MM.1S (cell line): ENCODE data around the gene AIP.

Source experiments
- DNase-seq: peaks from one replicate; pipeline ENCODE4 v3.0.0-alpha.2; 2015
- H2AFZ ChIP-seq: fragments of 300-600 bp; sonication (generic); 2 replicates; pipeline ENCODE4 v1.6.0; 2016; ENCODE audit warnings: antibody characterized with exemption, low read length
- H3F3A ChIP-seq: fragments of 300-600 bp; sonication (generic); 2 replicates; pipeline ENCODE4 v1.6.1; 2016; ENCODE audit warnings: mild to moderate bottlenecking, antibody characterized with exemption, low read length, moderate library complexity, mixed read lengths; ENCODE audit not compliant: insufficient read depth
- H3K27ac ChIP-seq: fragments of 300-600 bp; sonication (generic); 2 replicates; pipeline ENCODE4 v1.5.1; 2016; ENCODE audit warnings: mild to moderate bottlenecking, low read length
- H3K27me3 ChIP-seq: fragments of 300-600 bp; sonication (generic); replicated peaks from 2 replicates; pipeline ENCODE4 v1.6.0; 2016; ENCODE audit warnings: low read length; ENCODE audit not compliant: insufficient read depth
- H3K36me3 ChIP-seq: fragments of 300-600 bp; sonication (generic); replicated peaks from 2 replicates; pipeline ENCODE4 v1.6.1; 2016; ENCODE audit warnings: mild to moderate bottlenecking, low read length, mixed read lengths; ENCODE audit not compliant: insufficient read depth
- H3K4me1 ChIP-seq: fragments of 300-600 bp; sonication (generic); 2 replicates; pipeline ENCODE4 v1.6.1; 2016; ENCODE audit warnings: low read length, mixed read lengths
- H3K4me2 ChIP-seq: fragments of 300-600 bp; sonication (generic); 2 replicates; pipeline ENCODE4 v1.6.0; 2016; ENCODE audit warnings: low read depth, low read length
- H3K4me3 ChIP-seq: fragments of 300-600 bp; sonication (generic); 2 replicates; pipeline ENCODE4 v1.5.1; 2016; ENCODE audit warnings: low read length, mixed read lengths
- H3K79me2 ChIP-seq: fragments of 300-600 bp; sonication (generic); 2 replicates; pipeline ENCODE4 v1.6.1; 2016; ENCODE audit warnings: mixed run types, low read length, mixed read lengths
- H3K9ac ChIP-seq: fragments of 300-600 bp; sonication (generic); 2 replicates; pipeline ENCODE4 v1.6.1; 2016; ENCODE audit warnings: low read length, mixed read lengths
- H3K9me2 ChIP-seq: fragments of 300-600 bp; sonication (generic); replicated peaks from 2 replicates; pipeline ENCODE4 v1.6.1; 2016; ENCODE audit warnings: mild to moderate bottlenecking, low read length, mixed read lengths; ENCODE audit not compliant: insufficient read depth
- H3K9me3 ChIP-seq: fragments of 300-600 bp; sonication (generic); replicated peaks from 2 replicates; pipeline ENCODE4 v1.6.1; 2016; ENCODE audit warnings: mild to moderate bottlenecking, low read length, mixed read lengths; ENCODE audit not compliant: insufficient read depth
- H4K20me1 ChIP-seq: fragments of 300-600 bp; sonication (generic); 2 replicates; pipeline ENCODE4 v1.6.1; 2016; ENCODE audit warnings: mild to moderate bottlenecking, low read length, moderate library complexity, mixed read lengths; ENCODE audit not compliant: insufficient read depth
- CTCF ChIP-seq: fragments of 300-600 bp; sonication (generic); IDR thresholded peaks from 2 replicates; pipeline ENCODE4 v1.5.1; 2016; ENCODE audit warnings: antibody characterized with exemption, low read length, mixed read lengths
- EZH2 ChIP-seq: fragments of 300-600 bp; sonication (generic); optimal IDR thresholded peaks from 2 replicates; pipeline ENCODE3; 2017; ENCODE audit warnings: low read depth, mild to moderate bottlenecking, antibody characterized with exemption, low read length, mixed read lengths
- EZH2phosphoT487 ChIP-seq: fragments of 300-600 bp; sonication (generic); IDR thresholded peaks from 2 replicates; pipeline ENCODE4 v1.6.1; 2018; ENCODE audit warnings: antibody characterized with exemption, low read length

Gene AIP

GRCh38 chr11:67503119-67504004, 20.5 kb downstream of the AIP start:
- H3K79me2 ChIP-seq = peaks cover 13% of the 10 kb centered on the region
- H2AFZ ChIP-seq = no peak overlapping the region
- H3K4me2 ChIP-seq = no peak overlapping the region
- H3F3A ChIP-seq = peaks cover 14% of the 10 kb centered on the region
- peaks cover 55% of the 10 kb centered on the region for H3K27me3 ChIP-seq
- no peaks in the 10 kb centered on the region for H3K9me2 ChIP-seq
- H3K9ac ChIP-seq = no peak overlapping the region
- no peak overlapping the region for H3K4me3 ChIP-seq
- no peak for DNase-seq
- peak; percentile 87 for TF ChIP-seq EZH2
- TF ChIP-seq CTCF = no peak
- no peaks in the 10 kb centered on the region for H3K36me3 ChIP-seq
- H3K9me3 ChIP-seq = no peaks in the 10 kb centered on the region
- no peaks in the 10 kb centered on the region for H4K20me1 ChIP-seq
- H3K27ac ChIP-seq = no peak overlapping the region
- peaks cover 20% of the 10 kb centered on the region for H3K4me1 ChIP-seq

GRCh38 chr11:67504005-67504949, 21.5 kb downstream of the AIP start:
- Histone ChIP-seq H3K9ac (no peak overlapping the region), H3F3A (peaks cover 14% of the 10 kb centered on the region), H3K4me1 (peaks cover 20% of the 10 kb centered on the region), H3K4me3 (peak overlapping the region; percentile 39), H3K79me2 (peaks cover 13% of the 10 kb centered on the region), H3K9me3 (no peaks in the 10 kb centered on the region), H3K27ac (no peak overlapping the region), H3K36me3 (no peaks in the 10 kb centered on the region), H3K9me2 (no peaks in the 10 kb centered on the region), H4K20me1 (no peaks in the 10 kb centered on the region), H3K27me3 (peaks cover 51% of the 10 kb centered on the region), H3K4me2 (peak overlapping the region; percentile 63; the same call in 1 of the 2 replicates), H2AFZ (no peak overlapping the region)
- TF ChIP-seq CTCF (no peak), EZH2phosphoT487 (no peak), EZH2 (no peak)
- DNase-seq = no peak

GRCh38 chr11:67504950-67505581, 22.2 kb downstream of the AIP start, which contains the start of gene PITPNM1:
TSS of gene PITPNM1 (minus strand) at chr11:67505363. CDS start at chr11:67504180, 1,183 bp downstream.
- no peak within 1 kb of the TSS for H3K27ac ChIP-seq
- H3K36me3 ChIP-seq = no peaks in the 10 kb centered on the region
- no peak for DNase-seq
- H3K79me2 ChIP-seq = peaks cover 13% of the 10 kb centered on the region
- no peaks in the 10 kb centered on the region for H3K9me3 ChIP-seq
- peak within 1 kb of the TSS; percentile 39 for H3K4me3 ChIP-seq
- H3K9me2 ChIP-seq = no peaks in the 10 kb centered on the region
- peaks cover 14% of the 10 kb centered on the region for H3F3A ChIP-seq
- no peak within 1 kb of the TSS for H2AFZ ChIP-seq
- no peak for TF ChIP-seq EZH2
- TF ChIP-seq EZH2phosphoT487 = no peak
- no peak for TF ChIP-seq CTCF
- no peaks in the 10 kb centered on the region for H4K20me1 ChIP-seq
- peak within 1 kb of the TSS; percentile 97; the same call in 1 of the 2 replicates for H3K4me2 ChIP-seq
- H3K4me1 ChIP-seq = peaks cover 20% of the 10 kb centered on the region
- H3K9ac ChIP-seq = no peak within 1 kb of the TSS
- H3K27me3 ChIP-seq = peaks cover 52% of the 10 kb centered on the region
